Measurements from ENCODE around the gene TMEM255A.

TMEM255A gene

DNA sequence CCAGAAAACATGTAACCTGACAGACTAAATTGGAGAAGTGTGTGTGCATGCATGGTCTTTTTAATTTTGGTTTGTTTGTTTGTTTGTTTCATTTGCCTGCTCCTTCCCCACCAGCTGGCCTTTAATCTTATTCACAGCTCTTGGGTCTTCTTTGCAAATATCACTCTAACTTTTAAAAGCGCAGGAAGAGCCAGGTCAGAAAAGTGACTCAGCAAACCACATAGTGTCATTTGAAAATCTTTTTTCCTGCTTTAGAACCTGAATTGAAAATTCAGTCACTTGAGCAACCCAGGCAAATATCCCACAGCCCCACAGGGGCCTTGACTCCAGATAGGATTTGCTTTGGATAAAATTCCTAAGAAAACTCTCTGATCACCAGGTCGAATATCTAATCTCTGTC is 4.6 kb downstream of the TMEM255A start:
- TF ChIP-seq, protein P1, sequence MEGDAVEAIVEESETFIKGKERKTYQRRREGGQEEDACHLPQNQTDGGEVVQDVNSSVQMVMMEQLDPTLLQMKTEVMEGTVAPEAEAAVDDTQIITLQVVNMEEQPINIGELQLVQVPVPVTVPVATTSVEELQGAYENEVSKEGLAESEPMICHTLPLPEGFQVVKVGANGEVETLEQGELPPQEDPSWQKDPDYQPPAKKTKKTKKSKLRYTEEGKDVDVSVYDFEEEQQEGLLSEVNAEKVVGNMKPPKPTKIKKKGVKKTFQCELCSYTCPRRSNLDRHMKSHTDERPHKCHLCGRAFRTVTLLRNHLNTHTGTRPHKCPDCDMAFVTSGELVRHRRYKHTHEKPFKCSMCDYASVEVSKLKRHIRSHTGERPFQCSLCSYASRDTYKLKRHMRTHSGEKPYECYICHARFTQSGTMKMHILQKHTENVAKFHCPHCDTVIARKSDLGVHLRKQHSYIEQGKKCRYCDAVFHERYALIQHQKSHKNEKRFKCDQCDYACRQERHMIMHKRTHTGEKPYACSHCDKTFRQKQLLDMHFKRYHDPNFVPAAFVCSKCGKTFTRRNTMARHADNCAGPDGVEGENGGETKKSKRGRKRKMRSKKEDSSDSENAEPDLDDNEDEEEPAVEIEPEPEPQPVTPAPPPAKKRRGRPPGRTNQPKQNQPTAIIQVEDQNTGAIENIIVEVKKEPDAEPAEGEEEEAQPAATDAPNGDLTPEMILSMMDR (IDR thresholded peaks at IDR 0.05; ENCODE audit: borderline replicate concordance, insufficient read depth, low read depth, low read length) = no peak
- H3K4me3 ChIP-seq (ENCODE audit: low read depth, low read length) = no peak overlapping the region

DNA sequence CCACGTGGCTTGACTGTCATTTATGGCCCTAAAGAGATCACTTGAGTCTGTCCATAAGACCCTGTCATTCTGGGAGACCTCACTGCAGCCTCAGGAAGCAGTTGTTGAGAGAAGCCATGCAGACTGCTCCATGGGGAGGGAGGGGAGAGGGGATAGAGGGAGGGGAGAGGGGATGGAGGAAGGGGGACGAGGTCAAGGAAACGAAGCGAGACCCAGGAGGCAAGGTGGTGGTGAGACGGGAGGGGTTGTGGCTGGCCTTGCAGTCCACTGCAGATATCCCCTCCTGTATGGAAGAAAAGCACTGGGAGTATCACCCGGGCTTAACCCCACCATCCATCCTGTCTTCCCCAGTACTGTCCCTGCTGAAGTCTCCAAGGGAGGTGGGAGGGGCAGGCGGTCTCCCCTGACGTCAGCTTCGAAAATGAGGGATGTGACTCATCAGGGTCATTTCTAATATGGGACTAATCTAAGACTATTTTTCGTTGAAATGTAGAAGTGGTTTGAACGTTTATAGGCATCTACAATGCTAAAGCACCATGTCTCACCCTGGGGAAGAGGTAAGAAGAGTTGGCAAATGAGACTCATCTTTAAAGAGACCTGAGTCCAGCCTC is 5.6 kb downstream of the TMEM255A start:
- TF ChIP-seq, protein P1 (IDR thresholded peaks at IDR 0.05; ENCODE audit: borderline replicate concordance, insufficient read depth, low read depth, low read length) = no peak
- no peak overlapping the region for H3K4me3 ChIP-seq (ENCODE audit: low read depth, low read length)

- H3K4me3 ChIP-seq (ENCODE audit: low read depth, low read length) = no peak overlapping the region
- TF ChIP-seq, protein P1 (IDR thresholded peaks at IDR 0.05; ENCODE audit: borderline replicate concordance, insufficient read depth, low read depth, low read length) = no peak
Observed at GRCh38 chrX:120304256-120304655, 7.0 kb downstream of the TMEM255A start.

DNA sequence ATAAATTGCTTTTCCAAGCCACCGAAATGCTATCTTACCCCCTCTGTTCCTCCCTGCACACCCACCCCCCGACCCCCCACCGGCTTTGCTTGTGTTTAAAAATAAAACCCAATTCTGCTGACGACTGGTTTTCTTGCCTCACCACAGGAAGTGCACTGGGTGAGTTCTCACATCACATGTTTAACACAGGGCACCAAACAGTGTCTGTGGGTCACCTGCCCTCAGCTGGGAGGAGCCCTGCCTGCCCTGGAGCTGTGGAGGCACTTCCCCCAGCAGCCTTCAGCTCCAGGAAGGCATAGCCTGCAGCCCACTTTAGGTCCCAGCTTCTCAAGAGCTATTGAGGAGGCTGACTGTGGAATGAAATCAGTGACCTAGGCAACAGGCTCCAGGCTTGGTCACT is 8.8 kb downstream of the TMEM255A start:
- TF ChIP-seq, protein P1 (IDR thresholded peaks at IDR 0.05; ENCODE audit: borderline replicate concordance, insufficient read depth, low read depth, low read length) = no peak
- no peak overlapping the region for H3K4me3 ChIP-seq (ENCODE audit: low read depth, low read length)

GRCh38 chrX:120301960-120302359 is 9.3 kb downstream of the TMEM255A start:
- TF ChIP-seq, protein P1 (IDR thresholded peaks at IDR 0.05; ENCODE audit: borderline replicate concordance, insufficient read depth, low read depth, low read length) = no peak
- H3K4me3 ChIP-seq (ENCODE audit: low read depth, low read length) = no peak overlapping the region

- TF ChIP-seq, protein P1 (IDR thresholded peaks at IDR 0.05; ENCODE audit: borderline replicate concordance, insufficient read depth, low read depth, low read length) = no peak
Observed at GRCh38 chrX:120301497-120301896, 9.8 kb downstream of the TMEM255A start.

GRCh38 chrX:120299928-120300327 is 11.3 kb downstream of the TMEM255A start:
- TF ChIP-seq, protein P1 (IDR thresholded peaks at IDR 0.05; ENCODE audit: borderline replicate concordance, insufficient read depth, low read depth, low read length) = no peak
- no peak overlapping the region for H3K4me3 ChIP-seq (ENCODE audit: low read depth, low read length)

More at GRCh38 chrX:120301497-120301896, 9.8 kb downstream of the TMEM255A start:
- no peak overlapping the region for H3K4me3 ChIP-seq (ENCODE audit: low read depth, low read length)

All from GM12875 (cell line).